GM12892 (cell line): ENCODE results near the gene E2F4.
A peak's percentile ranks its signal among the peaks of the same experiment; 100 is the strongest.

Experiments
- DNase-seq: peaks from one replicate; pipeline ENCODE4 v3.0.0; 2011; ENCODE audit not compliant: insufficient read length
- FAIRE-seq: peaks from 2 replicates; lab custom pipeline; 2011; peaks lifted over from hg19 to GRCh38; lab: Jason Lieb, UNC
- POLR2A ChIP-seq: IDR thresholded peaks from 2 replicates; pipeline ENCODE4 v1.6.1; 2011; ENCODE audit warnings: low read depth, low read length, control low read depth
- POLR2AphosphoS5 ChIP-seq: IDR thresholded peaks from 2 replicates; pipeline ENCODE4 v1.6.1; 2011; ENCODE audit warnings: low read depth, low read length, control low read depth
- TAF1 ChIP-seq: IDR thresholded peaks from 2 replicates; pipeline ENCODE4 v1.6.1; 2011; ENCODE audit warnings: low read depth, mild to moderate bottlenecking, control low read depth, low read length, borderline replicate concordance

E2F4 gene

GRCh38 chr16:67212766-67213165 is 20.8 kb downstream of the E2F4 start:
- TF ChIP-seq POLR2A (no peak), POLR2AphosphoS5 (no peak), TAF1 (no peak)
- DNase-seq (no peak), FAIRE-seq (no peak)

GRCh38 chr16:67213197-67214019 is 21.5 kb downstream of the E2F4 start:
- TF ChIP-seq POLR2AphosphoS5, result no peak
- no peak for TF ChIP-seq POLR2A
- no peak for TF ChIP-seq TAF1
- no peak for FAIRE-seq

DNA sequence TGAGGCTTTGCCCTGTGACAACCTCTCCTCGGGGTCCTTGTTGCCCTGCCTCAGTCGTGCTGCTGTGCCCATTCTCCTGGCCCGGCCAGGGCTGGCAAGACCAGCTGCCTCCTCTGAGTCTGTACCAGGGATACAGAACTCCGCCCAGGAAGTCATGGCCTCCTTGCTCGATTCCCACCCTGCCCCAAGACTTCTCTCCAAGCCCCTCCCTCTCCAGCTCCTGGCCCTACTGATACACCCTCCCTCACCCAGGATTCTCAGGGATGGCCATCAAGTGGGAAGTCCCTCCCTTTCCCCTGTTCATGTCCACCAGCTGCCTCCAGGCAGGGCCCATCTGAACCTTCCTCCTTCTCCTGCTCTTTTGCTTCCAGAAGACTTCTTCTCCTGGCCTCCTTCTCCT is 23.8 kb downstream of the E2F4 start:
- FAIRE-seq, result no peak
- no peak for TF ChIP-seq POLR2A
- TF ChIP-seq TAF1, result no peak
- no peak for DNase-seq

More at GRCh38 chr16:67213197-67214019, 21.5 kb downstream of the E2F4 start:
- no peak for DNase-seq

DNA sequence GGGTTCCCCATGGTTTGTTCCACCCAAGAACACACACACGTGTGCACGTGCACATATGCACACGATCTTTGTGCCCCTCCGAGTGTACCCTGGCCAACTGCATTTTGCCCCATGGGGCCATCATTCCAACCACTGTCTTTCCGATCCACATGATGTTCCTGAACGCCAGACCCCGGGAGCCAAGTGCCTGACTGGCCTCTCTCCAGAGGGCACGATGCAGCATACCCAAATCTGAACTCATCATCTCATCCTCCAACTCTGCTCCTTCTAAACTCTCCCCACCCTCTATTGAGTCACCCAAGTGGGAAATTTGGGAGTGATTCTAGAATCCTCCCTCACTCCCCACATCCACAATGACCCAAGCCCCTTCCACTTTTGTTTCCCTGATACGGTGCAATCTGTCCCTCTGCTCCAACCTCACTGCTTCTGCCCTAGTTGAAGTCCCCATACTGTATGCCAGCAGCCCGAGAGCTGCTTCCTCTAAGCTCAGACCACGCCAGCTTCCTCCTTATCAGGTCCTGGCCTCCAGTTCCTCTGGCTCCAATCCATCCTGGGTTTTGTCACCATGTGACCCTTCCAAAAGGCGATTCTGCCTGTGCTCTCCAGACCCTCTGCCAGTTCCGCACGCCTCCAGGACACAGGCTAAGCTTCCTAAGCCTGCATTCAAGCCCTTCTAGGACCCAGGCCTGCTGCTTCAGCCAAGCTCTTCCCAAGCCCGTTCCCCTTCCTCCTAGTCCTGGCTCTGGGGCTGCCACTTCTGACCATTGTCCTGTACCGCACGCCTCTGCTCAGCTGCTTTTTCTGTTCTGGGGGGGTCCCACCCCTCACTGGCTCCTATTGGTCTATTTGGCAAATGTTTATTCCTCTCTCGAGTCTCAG is 24.9 kb downstream of the E2F4 start:
- TF ChIP-seq POLR2AphosphoS5 (no peak), TAF1 (no peak), POLR2A (no peak)
- FAIRE-seq (no peak), DNase-seq (no peak)

DNA sequence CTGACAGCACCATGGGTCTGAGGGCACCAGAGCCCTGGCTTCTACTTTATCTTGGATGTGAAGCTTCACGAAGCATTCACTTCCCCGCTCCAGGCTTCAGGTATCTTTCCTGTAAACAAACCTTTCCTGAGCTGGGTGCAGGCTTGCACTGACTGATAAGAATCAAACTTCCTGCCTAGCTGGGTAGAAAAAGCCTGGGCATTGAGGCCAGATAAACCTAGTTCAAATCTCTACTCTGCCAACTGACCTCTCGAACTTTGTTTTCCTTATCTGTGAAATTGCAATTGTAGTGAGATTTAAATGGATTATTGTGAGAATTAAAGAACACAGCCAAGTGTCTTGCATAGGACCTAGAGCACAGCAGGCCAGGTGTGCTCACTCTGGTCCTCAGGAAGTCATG is 32.0 kb downstream of the E2F4 start:
- DNase-seq, result no peak
- no peak for TF ChIP-seq TAF1
- TF ChIP-seq POLR2AphosphoS5, result no peak
- no peak for TF ChIP-seq POLR2A
- no peak for FAIRE-seq

- DNase-seq, result no peak
- TF ChIP-seq TAF1 (no peak), POLR2AphosphoS5 (no peak), POLR2A (no peak)
- FAIRE-seq, result no peak
Observed at GRCh38 chr16:67226295-67226803, 34.4 kb downstream of the E2F4 start.

DNA sequence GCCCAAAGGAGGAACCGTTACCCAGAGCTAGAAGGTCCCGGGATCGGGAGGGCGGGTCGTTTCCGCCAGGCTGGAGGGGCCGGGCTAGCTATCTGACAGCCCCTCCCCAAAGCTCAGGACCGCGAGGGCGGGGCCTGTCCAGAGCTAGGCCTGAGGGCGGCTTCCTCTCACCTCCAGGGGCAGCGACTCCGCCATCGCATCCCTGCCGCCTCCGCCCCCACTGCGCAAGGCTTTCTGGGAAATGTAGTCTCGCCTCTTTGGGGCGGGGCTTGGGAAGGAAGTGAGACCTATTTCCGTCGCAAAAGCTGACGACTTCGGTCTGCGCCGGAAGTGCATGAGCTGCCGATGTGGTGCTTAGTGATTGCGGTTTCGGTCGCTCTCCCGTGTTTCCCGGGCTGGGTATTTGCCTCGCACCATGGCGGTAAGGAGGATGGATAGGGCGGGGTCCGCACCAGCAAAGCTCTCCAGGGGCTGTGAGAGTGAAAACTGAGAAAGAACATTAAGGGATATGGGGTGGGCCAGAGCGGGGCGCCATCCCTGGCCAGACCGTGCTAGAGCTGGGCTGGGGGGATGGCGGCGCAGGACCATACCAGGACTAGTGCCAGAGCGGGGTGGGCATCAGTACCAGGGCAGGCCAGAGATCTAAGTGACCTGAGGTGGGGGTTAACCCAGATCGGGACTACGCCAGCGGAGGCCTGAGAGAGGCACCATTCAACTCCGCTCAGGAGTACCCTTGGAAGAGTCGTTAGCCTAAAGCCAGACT is 35.0 kb downstream of the E2F4 start, which contains the start of gene TMEM208:
Gene TMEM208, plus strand, starts transcription at position 327 of the 763 bp plus-strand sequence. Its CDS starts 89 bp downstream, at position 416.
- peak; percentile 97 for DNase-seq
- TF ChIP-seq TAF1 (peak; percentile 67; the same call in 1 of the 2 replicates), POLR2AphosphoS5 (peak; percentile 87), POLR2A (peak; percentile 78)
- peak; percentile 98 for FAIRE-seq

- no peak for TF ChIP-seq POLR2AphosphoS5
- TF ChIP-seq POLR2A, result no peak
- TF ChIP-seq TAF1, result no peak
- FAIRE-seq (no peak), DNase-seq (no peak)
Observed at GRCh38 chr16:67227567-67227921, 35.6 kb downstream of the E2F4 start.

- FAIRE-seq (no peak), DNase-seq (no peak)
- no peak for TF ChIP-seq TAF1
- 0 out of 2 replicates have a peak, but pooled peaks have one; percentile 17 for TF ChIP-seq POLR2AphosphoS5
Observed at GRCh38 chr16:67228034-67228785, 36.3 kb downstream of the E2F4 start.

DNA sequence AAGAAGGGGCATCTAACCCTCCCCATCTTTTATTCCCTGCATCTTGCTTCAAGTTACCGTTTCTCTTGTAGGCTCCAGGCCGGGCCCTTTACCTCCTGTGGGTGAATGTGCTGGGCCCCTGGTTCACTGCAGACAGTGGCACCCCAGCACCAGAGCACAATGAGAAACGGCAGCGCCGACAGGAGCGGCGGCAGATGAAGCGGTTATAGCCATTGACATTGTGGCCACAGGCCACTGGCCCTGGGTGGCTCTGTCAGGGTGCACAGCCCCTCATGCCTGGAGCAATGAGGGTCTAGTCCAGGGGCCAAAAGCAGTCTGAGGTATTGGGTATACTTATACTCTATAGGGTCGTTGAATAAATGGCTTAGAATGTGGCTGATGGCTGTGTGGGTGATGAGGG is 37.0 kb downstream of the E2F4 start:
- FAIRE-seq (no peak), DNase-seq (no peak)
- TF ChIP-seq POLR2A, result no peak
- no peak for TF ChIP-seq POLR2AphosphoS5
- TF ChIP-seq TAF1, result no peak
